DND-41 (cell line): ENCODE results near the gene MICAL3.

Source experiments
- EZH2 ChIP-seq: IDR thresholded peaks from 3 replicates; pipeline ENCODE4 v1.6.1; 2012; ENCODE audit warnings: borderline replicate concordance, low read depth, mild to moderate bottlenecking, moderate library complexity, low read length, inconsistent platforms; ENCODE audit not compliant: severe bottlenecking
- TF ChIP-seq, protein P1 (sequence below): IDR thresholded peaks from 2 replicates; pipeline ENCODE4 v1.5.1; 2012; ENCODE audit warnings: borderline replicate concordance, low read length, moderate library complexity, mild to moderate bottlenecking; ENCODE audit not compliant: poor library complexity, severe bottlenecking; ENCODE audit errors: extremely low read depth

DNA sequence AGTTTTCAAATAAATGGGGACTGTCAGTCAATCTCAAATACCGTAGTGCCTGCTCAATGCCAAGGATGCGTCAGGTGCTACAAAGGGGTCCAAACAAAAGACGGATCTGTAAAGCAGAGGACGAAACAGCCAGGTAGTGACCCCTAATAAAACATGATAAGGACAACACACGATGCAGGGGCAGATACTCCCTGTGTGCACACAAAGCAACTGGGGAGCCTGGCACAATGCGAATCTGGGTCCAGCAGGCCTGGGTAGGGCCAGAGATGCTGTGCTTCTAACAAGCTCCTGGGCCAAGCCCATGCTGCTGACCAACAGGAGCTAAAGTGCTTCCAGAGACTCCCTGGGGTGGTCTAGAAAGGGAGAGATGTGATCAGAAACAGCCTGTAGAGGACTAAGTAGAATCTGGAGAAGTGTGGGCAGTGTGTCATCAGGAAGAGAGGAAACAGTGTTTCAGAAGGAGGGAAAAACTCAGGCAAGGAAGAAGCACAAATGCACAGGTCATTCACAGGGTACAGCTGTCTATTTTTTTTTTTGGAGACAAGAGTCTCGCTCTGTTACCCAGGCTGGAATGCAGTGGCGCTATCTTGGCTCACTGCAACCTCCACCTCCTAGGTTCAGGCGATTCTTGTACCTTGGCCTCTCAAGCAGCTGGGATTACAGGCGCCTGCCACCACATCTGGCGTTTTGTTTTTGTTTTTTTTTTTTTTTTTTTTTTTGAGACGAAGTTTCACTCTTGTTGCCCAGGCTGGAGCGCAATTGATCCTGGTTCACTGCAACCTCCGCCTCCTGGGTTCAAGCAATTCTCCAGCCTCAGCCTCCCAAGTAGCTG lies 74.5 kb downstream of the MICAL3 start:
- TF ChIP-seq, protein P1, sequence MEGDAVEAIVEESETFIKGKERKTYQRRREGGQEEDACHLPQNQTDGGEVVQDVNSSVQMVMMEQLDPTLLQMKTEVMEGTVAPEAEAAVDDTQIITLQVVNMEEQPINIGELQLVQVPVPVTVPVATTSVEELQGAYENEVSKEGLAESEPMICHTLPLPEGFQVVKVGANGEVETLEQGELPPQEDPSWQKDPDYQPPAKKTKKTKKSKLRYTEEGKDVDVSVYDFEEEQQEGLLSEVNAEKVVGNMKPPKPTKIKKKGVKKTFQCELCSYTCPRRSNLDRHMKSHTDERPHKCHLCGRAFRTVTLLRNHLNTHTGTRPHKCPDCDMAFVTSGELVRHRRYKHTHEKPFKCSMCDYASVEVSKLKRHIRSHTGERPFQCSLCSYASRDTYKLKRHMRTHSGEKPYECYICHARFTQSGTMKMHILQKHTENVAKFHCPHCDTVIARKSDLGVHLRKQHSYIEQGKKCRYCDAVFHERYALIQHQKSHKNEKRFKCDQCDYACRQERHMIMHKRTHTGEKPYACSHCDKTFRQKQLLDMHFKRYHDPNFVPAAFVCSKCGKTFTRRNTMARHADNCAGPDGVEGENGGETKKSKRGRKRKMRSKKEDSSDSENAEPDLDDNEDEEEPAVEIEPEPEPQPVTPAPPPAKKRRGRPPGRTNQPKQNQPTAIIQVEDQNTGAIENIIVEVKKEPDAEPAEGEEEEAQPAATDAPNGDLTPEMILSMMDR = no peak
- TF ChIP-seq EZH2 = no peak
